HuH-7 (cell line): Measurements from ENCODE around the gene CENPQ.
"Not testable (repeated sequence)": the region's sequence is repeated elsewhere in the genome, so short reads cannot be mapped to it uniquely, and the experiment has no call there.

Experiments
- DNase-seq: peaks from one replicate; pipeline ENCODE4 v3.0.0; 2011; ENCODE audit warnings: low spot score

CENPQ gene, protein sequence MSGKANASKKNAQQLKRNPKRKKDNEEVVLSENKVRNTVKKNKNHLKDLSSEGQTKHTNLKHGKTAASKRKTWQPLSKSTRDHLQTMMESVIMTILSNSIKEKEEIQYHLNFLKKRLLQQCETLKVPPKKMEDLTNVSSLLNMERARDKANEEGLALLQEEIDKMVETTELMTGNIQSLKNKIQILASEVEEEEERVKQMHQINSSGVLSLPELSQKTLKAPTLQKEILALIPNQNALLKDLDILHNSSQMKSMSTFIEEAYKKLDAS

DNA sequence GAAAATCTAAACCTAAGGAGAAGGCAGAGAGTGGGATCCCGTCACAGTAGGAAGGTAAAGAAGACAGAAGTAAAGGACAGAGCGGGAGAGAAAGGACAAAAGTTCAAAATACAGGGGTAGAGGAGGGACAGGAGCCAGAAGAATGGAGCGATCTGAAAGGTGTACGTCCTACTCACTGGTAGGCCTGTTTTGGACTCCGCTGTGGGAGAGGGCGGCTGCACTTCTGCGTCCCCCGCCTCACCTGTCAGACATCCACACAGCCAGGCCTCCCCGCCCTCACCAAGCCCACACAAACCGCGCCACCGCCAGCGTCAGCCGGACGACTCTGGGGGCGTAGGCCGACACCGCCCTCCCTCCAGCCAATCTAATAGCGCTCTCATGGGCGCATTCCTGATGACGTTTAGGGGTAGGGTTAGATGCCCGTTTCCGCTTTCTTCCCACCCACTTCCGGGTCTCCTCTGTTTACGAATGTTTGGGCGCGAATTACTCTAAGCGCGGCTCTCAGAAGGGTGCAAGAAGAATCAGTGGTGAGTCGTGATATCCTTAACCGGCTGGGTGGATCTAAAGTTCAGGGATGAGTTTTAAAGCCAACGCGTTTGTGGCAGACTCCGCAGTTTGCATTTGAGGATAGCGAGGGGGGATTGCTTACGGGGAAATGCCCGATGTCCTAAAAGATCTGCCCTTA lies at the start of gene CENPQ, which contains the start of gene MMUT:
TSS of gene CENPQ (plus strand) at position 444 of the 685 bp plus-strand sequence. CDS start 6,807 bp downstream, outside the sequence.
TSS of gene MMUT (minus strand) at position 327 of the 685 bp plus-strand sequence. CDS start 3,787 bp downstream, outside the sequence.
- peak; percentile 75 for DNase-seq

DNA sequence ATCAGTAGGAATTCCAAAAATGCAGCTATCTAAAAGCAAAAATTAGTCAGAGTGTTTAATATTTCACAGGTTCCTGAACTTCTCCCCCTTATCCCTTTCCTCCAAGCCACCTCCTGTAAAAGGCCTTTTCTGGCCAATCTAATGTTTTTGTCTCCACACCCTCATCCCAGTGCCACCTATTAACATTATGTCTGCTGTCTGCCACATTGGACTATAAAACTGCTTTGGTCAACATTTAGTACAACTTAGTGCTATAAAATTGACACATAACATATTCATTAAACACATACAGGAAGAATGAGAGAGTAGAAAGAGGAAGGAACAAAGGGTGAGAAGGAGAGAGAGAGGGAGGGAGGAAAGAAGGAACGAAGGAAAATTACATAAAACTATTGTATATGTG lies 47.8 kb upstream of the CENPQ start:
- no peak for DNase-seq

DNA sequence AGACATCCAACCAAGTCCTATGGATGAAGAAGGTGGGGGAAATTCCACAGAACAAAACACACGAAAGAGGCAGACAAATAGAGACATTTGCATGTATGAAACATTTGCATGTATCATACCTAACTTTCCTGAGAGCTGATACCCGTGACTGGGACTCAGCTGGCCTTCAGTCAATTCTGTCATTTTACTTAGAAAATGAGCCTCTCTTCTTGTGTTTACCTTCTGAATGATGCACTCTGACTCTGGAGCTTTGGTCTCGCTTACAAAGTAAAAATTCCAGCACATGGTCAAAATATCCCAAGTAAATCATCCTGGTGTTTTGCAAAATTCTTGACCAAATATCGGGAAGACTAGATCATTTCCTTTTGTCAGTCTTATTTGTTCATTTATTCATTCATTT lies 47.0 kb upstream of the CENPQ start:
- no peak for DNase-seq

DNA sequence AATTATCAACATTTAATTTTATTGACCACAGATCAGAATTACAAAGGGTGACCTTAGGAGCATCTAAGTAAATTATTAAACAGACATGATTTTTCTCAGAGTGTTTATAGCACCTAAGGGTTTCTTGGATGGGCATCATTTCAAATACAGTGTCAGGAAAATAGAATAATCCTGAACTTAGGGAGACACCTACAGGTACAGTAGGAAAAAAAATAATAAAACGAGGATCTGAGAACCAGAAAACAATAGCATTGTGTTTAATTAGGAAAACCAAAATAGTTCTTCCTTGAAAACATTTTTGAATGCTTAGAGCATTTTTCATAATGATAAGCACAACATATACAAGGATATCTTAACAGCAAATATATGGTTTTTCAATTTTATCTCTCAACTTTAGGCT lies 39.4 kb upstream of the CENPQ start:
- DNase-seq = no peak

DNA sequence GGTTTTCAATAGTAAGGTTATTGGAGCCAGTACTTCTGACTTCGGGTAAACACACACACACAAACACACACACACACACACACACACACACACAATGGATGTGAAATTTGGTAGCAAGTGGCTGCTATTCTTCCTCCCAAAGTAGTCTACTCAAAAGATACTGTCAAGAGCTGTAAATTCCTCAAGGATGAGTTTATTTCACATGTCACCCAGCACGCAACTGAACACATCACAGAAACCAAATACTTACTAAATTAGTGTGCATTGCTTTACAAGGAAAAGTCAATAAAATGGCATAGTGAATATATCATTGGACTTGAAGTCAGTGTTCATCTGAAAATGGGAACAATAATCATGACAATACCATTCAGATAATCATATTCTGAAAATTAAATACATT lies 33.0 kb upstream of the CENPQ start:
- no peak for DNase-seq

DNA sequence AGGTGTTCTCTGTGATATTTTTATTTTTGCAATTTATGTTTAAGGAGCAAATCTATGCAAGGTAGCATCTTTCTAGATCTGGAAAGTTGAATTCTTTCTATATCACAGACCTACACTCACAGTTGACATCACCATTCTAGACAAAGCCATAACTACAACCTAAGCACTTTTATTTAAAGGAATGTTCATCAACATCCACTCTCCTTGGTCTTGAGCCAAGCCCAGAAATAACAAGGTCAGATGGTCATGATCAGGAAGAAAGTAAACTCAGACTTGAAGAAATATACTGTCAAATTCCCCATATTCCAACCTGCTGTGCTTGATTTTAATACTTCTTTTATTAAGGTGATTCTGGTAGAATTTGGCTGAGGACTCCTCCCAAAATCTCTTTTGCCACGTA lies 32.3 kb upstream of the CENPQ start:
- no peak for DNase-seq

DNA sequence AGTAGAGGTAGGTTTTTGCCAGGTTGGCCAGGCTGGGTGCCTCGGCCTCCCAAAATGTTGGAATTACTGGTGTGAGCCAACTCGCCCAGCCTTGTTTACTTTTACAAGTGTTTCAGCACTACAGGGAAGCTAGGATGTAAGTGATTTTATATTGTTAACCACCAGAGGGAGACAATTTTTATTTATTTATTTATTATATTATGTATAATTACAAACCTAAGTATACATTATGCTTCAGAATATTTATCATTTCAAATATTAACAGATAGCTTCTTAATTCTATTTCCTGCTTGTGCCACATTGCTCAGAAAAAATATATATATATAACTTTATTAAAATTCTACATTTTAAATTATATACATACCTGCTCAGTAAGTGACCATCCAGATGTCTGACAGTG lies 9.9 kb upstream of the CENPQ start:
- DNase-seq = no peak

DNA sequence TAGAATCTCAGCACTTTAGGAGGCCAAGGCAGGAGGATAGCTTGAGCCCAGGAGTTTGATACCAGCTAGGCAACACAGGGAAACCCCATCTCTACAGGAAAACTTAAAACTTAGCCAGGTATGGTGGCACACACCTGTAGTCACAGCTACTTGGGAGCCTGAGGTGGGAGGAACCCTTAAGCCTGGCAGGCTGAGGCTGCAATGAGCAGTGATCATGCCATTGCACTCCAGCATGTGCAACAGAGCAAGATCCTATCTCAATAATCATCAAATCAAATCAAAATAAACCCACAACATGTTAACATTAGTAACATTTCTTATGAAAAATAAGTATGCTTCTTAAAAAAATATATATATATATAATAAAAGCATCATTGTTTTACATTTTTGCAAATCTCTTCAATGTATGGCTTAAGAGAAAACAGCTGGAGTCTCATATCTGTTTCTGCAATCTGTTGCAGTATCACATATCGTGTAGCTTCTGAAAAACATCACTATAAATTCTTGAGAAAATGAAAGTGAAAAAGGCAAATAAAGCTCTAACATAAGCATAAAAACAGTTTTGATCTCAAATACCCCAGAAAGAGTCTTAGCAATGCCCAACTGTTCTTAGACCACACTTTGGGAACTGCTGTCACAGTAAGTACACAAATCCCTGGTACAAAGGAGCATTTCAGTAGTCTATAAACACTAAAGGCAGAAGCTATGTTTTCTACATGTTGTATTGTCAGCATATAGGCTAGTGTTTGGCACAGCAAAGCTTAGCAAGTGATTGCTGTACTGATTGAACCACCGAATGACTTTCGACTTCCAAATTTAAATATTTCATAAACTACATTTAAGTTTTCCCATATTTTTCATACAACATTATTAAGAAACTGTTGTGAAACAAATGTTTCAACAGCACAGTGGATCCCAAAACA lies 8.1 kb upstream of the CENPQ start:
- DNase-seq = no peak

DNA sequence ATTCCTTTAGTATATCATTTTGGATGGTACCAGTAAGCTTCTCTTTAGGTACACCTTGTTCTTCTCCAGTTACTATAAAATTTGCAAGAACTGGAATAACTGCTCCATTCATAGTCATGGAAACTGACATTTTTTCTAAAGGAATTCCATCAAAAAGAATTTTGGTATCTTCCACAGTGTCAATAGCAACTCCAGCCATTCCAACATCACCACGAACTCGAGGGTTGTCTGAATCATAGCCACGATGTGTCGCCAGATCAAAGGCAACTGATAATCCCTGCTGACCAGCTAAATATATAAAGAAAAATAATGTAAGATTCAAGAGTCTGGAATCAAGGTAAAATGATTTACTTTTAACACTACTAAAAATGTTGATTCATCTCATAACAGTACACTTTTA lies 5.4 kb upstream of the CENPQ start:
- DNase-seq = no peak

DNA sequence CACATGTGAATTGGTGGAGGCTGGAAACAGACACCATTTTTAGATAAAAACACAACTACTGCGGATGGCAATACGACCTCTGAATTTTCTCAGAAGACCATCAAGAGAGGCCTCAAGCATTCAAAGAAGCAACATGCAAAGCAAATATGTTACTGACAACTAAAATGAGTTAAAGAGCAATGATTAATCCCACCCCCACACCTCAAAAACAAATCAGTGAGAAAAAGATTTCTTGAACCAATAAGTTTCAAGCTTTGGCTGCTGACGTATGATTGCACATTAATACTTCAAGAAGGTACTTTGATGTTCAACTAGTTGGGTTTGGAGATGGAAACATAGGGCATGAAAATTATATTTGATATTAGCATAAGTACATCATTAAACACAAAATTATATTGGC lies 1.1 kb upstream of the CENPQ start:
- DNase-seq = no peak

DNA sequence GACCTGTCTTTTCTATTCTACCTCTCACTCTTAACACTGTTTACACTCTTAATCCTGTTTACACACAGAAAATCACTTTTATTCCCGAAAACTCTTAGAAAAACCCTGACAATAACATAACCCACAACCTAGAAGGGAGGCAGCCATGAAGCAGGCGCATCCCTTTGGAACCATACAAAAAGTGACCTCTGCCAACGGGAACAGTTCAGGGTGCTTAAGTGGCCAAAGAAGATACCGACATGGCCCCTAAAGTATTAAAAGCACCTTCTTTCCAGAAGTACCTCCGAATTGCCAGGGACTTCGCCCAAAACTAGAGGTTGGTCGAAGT lies 607 bp upstream of the CENPQ start:
- DNase-seq = no peak

DNA sequence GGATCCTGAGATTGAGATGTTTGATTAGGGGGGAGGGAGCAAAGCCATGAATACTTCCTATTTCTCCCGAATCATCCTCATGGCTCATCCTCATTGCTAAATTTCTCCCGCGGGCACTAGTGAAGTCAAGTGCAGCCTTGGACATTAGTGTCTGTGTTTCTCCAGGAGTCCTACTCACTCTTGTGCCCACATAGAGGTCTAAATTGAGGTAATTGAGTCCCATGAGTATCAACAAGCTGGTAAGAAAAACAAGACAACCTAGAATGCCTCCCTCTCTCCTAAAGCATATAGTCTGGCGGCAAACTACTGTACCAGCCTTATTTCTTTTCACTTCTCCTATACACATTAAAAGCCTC lies 420 bp downstream of the CENPQ start:
- DNase-seq = no peak

DNA sequence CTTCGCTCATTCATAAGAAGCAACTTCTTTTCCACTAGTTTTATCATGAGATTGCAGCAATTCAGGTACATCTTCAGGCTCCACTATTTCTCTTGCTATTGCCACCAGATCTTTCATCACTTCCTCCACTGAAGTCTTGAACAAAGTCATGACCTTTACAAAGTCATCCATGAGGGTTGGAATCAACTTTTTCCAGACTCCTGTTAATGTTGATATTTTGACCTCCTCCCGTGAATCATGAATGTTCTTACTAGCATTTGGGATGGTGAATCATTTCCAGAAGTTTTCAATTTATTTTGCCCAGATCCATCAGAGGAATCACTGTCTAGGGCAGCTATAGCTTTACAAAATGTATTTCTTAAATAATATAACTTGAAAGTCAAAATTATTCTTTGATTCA lies 1.5 kb downstream of the CENPQ start:
- no peak for DNase-seq

DNA sequence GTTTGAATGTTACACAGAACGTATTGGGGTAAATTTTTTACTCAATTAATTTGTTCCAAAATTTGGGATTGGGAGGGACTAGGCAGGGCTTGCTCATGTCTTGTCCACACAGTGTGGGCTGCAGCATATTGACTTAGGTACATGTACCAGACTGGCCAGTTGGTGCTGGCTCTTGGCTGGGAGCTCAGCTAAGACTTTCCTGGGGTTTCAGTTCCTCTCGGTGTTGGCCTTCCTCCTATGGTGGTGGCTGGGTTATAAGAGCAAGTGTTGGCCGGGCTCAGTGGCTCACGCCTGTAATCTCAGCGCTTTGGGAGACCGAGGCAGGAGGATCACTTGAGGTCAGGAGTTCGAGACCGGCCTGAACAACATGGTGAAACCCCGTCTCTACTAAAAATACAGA lies 4.9 kb downstream of the CENPQ start:
- no peak for DNase-seq

DNA sequence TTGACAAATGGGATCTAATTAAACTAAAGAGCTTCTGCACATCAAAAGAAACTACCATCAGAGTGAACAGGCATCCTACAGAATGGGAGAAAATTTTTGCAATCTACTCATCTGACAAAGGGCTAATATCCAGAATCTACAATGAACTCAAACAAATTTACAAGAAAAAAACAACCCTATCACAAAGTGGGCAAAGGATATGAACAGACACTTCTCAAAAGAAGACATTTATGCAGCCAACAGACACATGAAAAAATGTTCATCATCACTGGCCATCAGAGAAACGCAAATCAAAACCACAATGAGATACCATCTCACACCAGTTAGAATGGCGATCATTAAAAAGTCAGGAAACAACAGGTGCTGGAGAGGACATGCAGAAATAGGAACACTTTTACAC lies 13.4 kb downstream of the CENPQ start:
- DNase-seq = not testable (repeated sequence)

DNA sequence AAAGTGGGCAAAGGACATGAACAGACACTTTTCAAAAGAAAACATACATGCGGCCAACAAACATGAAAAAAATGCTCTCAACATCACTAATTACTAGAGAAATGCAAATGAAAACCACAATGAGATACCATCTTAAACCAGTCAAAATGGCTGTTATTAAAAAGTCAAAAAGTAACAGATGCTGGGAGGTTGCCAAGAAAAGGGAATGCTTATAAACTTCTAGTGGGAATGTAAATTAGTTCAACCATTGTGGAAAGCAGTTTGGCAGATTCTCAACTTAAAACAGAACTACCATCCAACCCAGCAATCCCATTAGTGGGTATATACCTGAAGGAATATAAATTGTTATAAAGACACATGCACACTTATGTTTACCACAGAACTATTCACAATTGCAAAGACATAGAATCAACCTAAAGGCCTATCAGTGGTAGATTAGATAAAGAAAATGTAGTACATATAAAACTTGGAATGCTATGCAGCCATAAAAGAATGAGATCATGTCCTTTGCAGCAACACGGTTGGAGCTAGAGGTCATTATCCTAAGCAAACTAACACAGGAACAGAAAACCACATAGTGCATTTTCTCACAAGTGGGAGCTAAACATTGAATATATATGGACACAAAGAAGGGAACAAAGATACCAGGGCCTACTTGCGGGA lies 16.3 kb downstream of the CENPQ start:
- DNase-seq = no peak

DNA sequence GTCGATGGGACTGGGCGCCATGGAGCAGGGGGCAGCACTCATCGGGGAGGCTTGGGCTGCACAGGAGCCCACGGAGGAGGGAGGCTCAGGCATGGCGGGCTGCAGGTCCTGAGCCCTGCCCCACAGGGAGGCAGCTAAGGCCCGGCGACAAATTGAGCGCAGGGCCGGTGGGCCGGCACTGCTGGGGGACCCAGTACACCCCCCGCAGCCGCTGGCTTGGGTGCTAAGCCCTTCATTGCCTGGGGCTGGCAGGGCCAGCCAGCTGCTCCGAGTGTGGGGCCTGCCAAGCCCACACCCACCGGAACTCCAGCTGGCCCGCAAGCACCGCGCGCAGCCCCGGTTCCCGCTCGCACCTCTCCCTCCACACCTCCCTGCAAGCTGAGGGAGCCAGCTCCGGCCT lies 18.7 kb downstream of the CENPQ start:
- not testable (repeated sequence) for DNase-seq

DNA sequence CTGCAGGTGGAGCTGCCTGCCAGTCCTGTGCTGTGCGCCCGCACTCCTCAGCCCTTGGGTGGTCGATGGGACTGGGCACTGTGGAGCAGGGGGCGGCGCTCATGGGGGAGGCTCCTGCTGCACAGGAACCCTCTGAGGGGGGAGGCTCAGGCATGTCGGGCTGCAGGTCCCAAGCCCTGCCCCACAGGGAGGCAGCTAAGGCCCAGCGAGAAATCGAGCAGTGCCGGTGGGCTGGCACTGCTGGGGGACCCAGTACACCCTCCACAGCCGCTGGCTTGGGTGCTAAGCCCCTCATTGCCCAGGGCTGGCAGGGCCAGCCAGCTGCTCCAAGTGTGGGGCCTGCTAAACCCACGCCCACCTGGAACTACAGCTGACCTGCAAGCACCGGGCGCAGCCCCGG lies 20.2 kb downstream of the CENPQ start:
- not testable (repeated sequence) for DNase-seq

DNA sequence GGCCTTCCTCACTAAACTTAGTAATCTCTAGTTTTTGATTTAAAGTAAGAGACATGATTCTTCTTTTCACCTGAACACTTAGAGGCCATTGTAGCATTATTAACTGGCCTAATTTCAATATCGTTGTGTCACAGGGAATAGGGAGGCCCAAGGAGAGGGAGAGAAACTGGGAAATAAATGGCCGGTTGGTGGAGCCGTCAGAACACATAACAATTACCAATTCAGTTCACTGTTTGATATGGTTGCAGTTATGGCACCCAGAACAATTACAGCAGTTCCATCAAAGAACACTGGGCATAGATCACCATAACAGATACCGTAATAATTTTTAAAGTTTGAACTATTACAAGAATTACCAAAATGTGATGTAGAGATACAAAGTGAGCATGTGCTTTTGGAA lies 27.5 kb downstream of the CENPQ start:
- no peak for DNase-seq

DNA sequence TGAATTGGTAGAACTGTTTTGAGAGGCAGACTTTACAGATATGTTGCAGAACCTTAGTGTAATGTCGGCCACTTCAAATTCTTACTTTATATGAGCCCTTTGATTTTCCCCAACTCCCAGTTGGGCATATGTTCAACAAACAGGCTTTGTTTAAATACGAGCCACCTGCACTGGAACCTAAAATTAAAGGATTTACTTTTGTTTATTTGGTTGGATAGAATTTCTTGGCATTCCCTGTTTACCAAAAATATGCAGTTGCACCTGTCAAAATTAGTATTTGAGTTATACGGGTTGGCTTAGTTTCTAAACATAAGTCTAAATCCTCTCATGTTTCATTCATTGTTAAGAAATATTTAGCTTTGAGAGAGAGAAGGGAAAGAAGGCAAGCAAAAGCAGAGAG lies 34.1 kb downstream of the CENPQ start:
- no peak for DNase-seq

DNA sequence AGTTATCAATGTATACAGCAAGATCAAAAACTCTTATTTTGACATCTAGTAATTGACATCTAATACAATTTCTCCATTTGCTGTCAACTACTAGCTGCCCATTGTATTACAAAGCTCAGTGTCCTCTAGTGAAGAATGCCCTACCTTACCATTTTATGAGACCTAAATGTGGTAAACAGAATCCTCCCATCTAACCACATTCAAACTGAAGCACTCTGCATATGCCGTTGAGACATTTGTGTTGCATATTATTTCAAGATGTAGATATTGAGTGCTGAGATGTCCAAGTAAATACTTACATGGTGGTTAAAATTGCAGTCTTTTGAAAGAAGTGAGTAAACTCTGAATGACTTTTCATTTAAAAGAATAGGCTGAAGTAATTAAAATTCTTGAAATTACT lies 36.0 kb downstream of the CENPQ start:
- DNase-seq = no peak

DNA sequence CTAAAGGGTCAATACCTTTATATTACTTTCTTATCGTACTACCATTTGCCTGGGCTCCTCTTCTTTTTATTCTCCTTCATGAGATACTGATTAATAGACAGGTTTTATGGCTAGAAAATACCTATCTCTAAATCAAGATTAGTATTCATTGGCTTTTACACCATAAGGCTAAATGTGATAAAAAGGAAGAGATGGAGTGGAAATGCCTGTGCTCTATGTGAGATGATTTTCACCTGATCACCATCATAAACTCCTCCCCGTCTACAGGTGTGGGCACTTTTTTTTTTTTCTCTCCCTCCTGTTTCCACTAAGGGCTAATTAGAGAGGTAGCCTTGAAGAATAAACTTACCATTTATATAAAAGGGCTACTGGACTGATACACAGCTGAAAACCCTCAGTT lies 36.5 kb downstream of the CENPQ start, which contains the start of gene GLYATL3:
TSS of gene GLYATL3 (plus strand) at position 301 of the 400 bp plus-strand sequence. CDS start 12,068 bp downstream, outside the sequence.
- no peak for DNase-seq
